GM23338 (cell line): ENCODE results near the gene CEP19. TPM values are rescaled to one million over a fixed set of nuclear protein-coding genes. Genes with fewer than 3 reads are reported as not detected.

Experiments
- ATAC-seq: fragments of 200-7000 bp; cut with Tn5 transposase; 3 replicates; pipeline ENCODE4 v1.9.1; 2020
- DNase-seq: peaks from one replicate; pipeline ENCODE4 v3.0.0-alpha.2; 2015; ENCODE audit warnings: low spot score
- H2AFZ ChIP-seq: fragments of 200-600 bp; sonication (generic); 2 replicates; pipeline ENCODE4 v1.8.0; 2016; ENCODE audit warnings: antibody characterized with exemption, mild to moderate bottlenecking, moderate library complexity
- H3F3A ChIP-seq: fragments of 200-600 bp; sonication (generic); replicated peaks from 2 replicates; pipeline ENCODE4 v1.8.0; 2017; ENCODE audit warnings: antibody characterized with exemption, mixed run types, low read depth
- H3K27ac ChIP-seq: fragments of 200-600 bp; sonication (generic); 2 replicates; pipeline ENCODE4 v1.6.1; 2016; ENCODE audit warnings: low read depth
- H3K27me3 ChIP-seq: fragments of 200-600 bp; sonication (generic); 2 replicates; pipeline ENCODE4 v1.8.0; 2016; ENCODE audit warnings: mild to moderate bottlenecking, mixed run types, moderate library complexity; ENCODE audit not compliant: insufficient read depth
- H3K36me3 ChIP-seq: fragments of 200-600 bp; sonication (generic); 2 replicates; pipeline ENCODE4 v1.8.0; 2016; ENCODE audit warnings: mild to moderate bottlenecking; ENCODE audit not compliant: insufficient read depth
- H3K4me1 ChIP-seq: fragments of 200-600 bp; sonication (generic); 2 replicates; pipeline ENCODE4 v1.8.0; 2016; ENCODE audit warnings: mild to moderate bottlenecking, moderate library complexity; ENCODE audit not compliant: insufficient read depth
- H3K4me2 ChIP-seq: fragments of 200-600 bp; sonication (generic); 2 replicates; pipeline ENCODE4 v1.7.1; 2017; ENCODE audit warnings: mixed run types
- H3K4me3 ChIP-seq: fragments of 200-600 bp; sonication (generic); 2 replicates; pipeline ENCODE4 v1.6.1; 2016; ENCODE audit warnings: mixed run types
- H3K79me2 ChIP-seq: fragments of 200-600 bp; sonication (generic); replicated peaks from 2 replicates; pipeline ENCODE4 v1.8.0; 2017; ENCODE audit warnings: mild to moderate bottlenecking; ENCODE audit not compliant: insufficient read depth
- H3K9me2 ChIP-seq: fragments of 200-600 bp; sonication (generic); 2 replicates; pipeline ENCODE4 v1.8.0; 2017; ENCODE audit not compliant: insufficient read depth
- H4K20me1 ChIP-seq: fragments of 200-600 bp; sonication (generic); replicated peaks from 2 replicates; pipeline ENCODE4 v1.8.0; 2017; ENCODE audit warnings: mild to moderate bottlenecking; ENCODE audit not compliant: insufficient read depth
- H3K27ac Mint-ChIP-seq: 2 replicates; pipeline ENCODE4 v1.8.0; 2020; ENCODE audit warnings: inconsistent platforms, mild to moderate bottlenecking, moderate library complexity, mixed read lengths
- H3K27me3 Mint-ChIP-seq: 3 replicates; pipeline ENCODE4 v1.8.0; 2022; ENCODE audit warnings: low read depth, mild to moderate bottlenecking, moderate library complexity, mixed read lengths, inconsistent platforms; ENCODE audit not compliant: insufficient read depth, poor library complexity
- H3K36me3 Mint-ChIP-seq: 3 replicates; pipeline ENCODE4 v1.8.0; 2021; ENCODE audit warnings: low read depth, mild to moderate bottlenecking, inconsistent platforms, moderate library complexity, mixed read lengths
- H3K4me1 Mint-ChIP-seq: 3 replicates; pipeline ENCODE4 v1.8.0; 2020; ENCODE audit warnings: mild to moderate bottlenecking, inconsistent platforms, mixed read lengths
- H3K4me3 Mint-ChIP-seq: 3 replicates; pipeline ENCODE4 v1.8.0; 2021; ENCODE audit warnings: moderate library complexity, mild to moderate bottlenecking, inconsistent platforms, mixed read lengths
- H3K9me3 Mint-ChIP-seq: 3 replicates; pipeline ENCODE4 v1.8.0; 2020; ENCODE audit warnings: moderate library complexity, mild to moderate bottlenecking, inconsistent platforms, mixed read lengths
- CREB1 ChIP-seq: fragments of 250-450 bp; sonication (Bioruptor Pico); IDR thresholded peaks from 2 replicates; pipeline ENCODE4 v1.5.0; 2020; ENCODE audit warnings: low read depth, mild to moderate bottlenecking, moderate library complexity
- EZH2 ChIP-seq: fragments of 200-600 bp; sonication (generic); IDR thresholded peaks from one replicate; pipeline ENCODE4 v1.8.0; 2017; ENCODE audit warnings: antibody characterized with exemption, mild to moderate bottlenecking, low read depth; ENCODE audit not compliant: unreplicated experiment
- EZH2phosphoT487 ChIP-seq: fragments of 200-600 bp; sonication (generic); IDR thresholded peaks from one replicate; pipeline ENCODE4 v1.8.1; 2018; ENCODE audit warnings: antibody characterized with exemption; ENCODE audit not compliant: unreplicated experiment
- JUNB ChIP-seq: IDR thresholded peaks from one replicate; pipeline ENCODE4 v1.6.1; 2016; ENCODE audit warnings: antibody characterized with exemption; ENCODE audit not compliant: unreplicated experiment
- NANOG ChIP-seq: IDR thresholded peaks from 2 replicates; pipeline ENCODE4 v1.6.1; 2016; ENCODE audit warnings: antibody characterized with exemption, borderline replicate concordance
- POLR2AphosphoS5 ChIP-seq: IDR thresholded peaks from 2 replicates; pipeline ENCODE4 v1.6.1; 2016; ENCODE audit warnings: antibody characterized with exemption, low read depth
- REST ChIP-seq: IDR thresholded peaks from one replicate; pipeline ENCODE4 v1.6.1; 2018; ENCODE audit warnings: antibody characterized with exemption; ENCODE audit not compliant: unreplicated experiment
- STAT1 ChIP-seq: IDR thresholded peaks from one replicate; pipeline ENCODE4 v1.6.1; 2016; ENCODE audit warnings: antibody characterized with exemption; ENCODE audit not compliant: unreplicated experiment
- ZNF114 ChIP-seq: fragments of 250-450 bp; sonication (Bioruptor Pico); IDR thresholded peaks from 2 replicates; pipeline ENCODE4 v1.5.0; 2020; ENCODE audit warnings: mild to moderate bottlenecking, moderate library complexity
- ZNF331 ChIP-seq: fragments of 250-450 bp; sonication (Bioruptor Pico); IDR thresholded peaks from 2 replicates; pipeline ENCODE4 v1.5.0; 2020; ENCODE audit warnings: low read depth, mild to moderate bottlenecking, moderate library complexity
- polyA plus RNA-seq: library from polyadenylated mRNA; unstranded; fragments of >200 nt; fragmentation: Nextera tagmentation; extraction: Ambion mirVana; gene quantifications from 2 replicates; pipeline ENCODE4 v1.2.1, GENCODE V29; 2016
- total RNA-seq: library from RNA; depleted of rRNA; stranded (reverse); fragments of >200 nt; shearing (Covaris generic); gene quantifications from 2 replicates; pipeline ENCODE4 v1.2.3, GENCODE V29; 2014
- TF ChIP-seq, protein P1 (sequence below): fragments of 250-450 bp; sonication (Bioruptor Pico); IDR thresholded peaks from 2 replicates; pipeline ENCODE4 v1.5.0; 2020; ENCODE audit warnings: mild to moderate bottlenecking, moderate library complexity
- TF ChIP-seq, protein P2 (sequence below), 2 experiments: fragments of 200-600 bp in 1 of 2; sonication (generic) in 1 of 2; conservative IDR thresholded peaks; 2 replicates each; pipeline versions ENCODE4 v1.5.1 to v1.6.1; 2016 to 2017; ENCODE audit warnings: antibody characterized with exemption in 2 of 2, low read depth in 2 of 2, mild to moderate bottlenecking in 2 of 2, moderate library complexity in 1 of 2
- TF ChIP-seq, protein P3 (sequence below): IDR thresholded peaks from 2 replicates; pipeline ENCODE4 v1.6.1; 2016; ENCODE audit warnings: antibody characterized with exemption

CEP19 gene
- total and polyA plus RNA-seq, 2 experiments from 2014 or later = 1.6 to 2.5 TPM

- Histone ChIP-seq H3K27ac (no peak overlapping the region), H3F3A (no peaks in the 10 kb centered on the region), H3K9me2 (no peaks in the 10 kb centered on the region), H3K4me2 (no peak overlapping the region), H3K27me3 (no peaks in the 10 kb centered on the region), H2AFZ (no peak overlapping the region), H3K4me3 (no peak overlapping the region), H3K79me2 (no peaks in the 10 kb centered on the region), H3K4me1 (no peaks in the 10 kb centered on the region), H4K20me1 (no peaks in the 10 kb centered on the region; the same call in 1 of the 2 replicates), H3K36me3 (no peaks in the 10 kb centered on the region)
- no peak overlapping the region for H3K27ac Mint-ChIP-seq
- H3K36me3 Mint-ChIP-seq = peaks cover 15% of the 10 kb centered on the region; the same call in 2 of the 3 replicates
- H3K27me3 Mint-ChIP-seq = peaks cover 3% of the 10 kb centered on the region
- no peak overlapping the region for H3K4me3 Mint-ChIP-seq
- no peaks in the 10 kb centered on the region for H3K4me1 Mint-ChIP-seq
- no peaks in the 10 kb centered on the region; the same call in 2 of the 3 replicates for H3K9me3 Mint-ChIP-seq
- ATAC-seq = no peak
- no peak for DNase-seq
- TF ChIP-seq, protein P1, sequence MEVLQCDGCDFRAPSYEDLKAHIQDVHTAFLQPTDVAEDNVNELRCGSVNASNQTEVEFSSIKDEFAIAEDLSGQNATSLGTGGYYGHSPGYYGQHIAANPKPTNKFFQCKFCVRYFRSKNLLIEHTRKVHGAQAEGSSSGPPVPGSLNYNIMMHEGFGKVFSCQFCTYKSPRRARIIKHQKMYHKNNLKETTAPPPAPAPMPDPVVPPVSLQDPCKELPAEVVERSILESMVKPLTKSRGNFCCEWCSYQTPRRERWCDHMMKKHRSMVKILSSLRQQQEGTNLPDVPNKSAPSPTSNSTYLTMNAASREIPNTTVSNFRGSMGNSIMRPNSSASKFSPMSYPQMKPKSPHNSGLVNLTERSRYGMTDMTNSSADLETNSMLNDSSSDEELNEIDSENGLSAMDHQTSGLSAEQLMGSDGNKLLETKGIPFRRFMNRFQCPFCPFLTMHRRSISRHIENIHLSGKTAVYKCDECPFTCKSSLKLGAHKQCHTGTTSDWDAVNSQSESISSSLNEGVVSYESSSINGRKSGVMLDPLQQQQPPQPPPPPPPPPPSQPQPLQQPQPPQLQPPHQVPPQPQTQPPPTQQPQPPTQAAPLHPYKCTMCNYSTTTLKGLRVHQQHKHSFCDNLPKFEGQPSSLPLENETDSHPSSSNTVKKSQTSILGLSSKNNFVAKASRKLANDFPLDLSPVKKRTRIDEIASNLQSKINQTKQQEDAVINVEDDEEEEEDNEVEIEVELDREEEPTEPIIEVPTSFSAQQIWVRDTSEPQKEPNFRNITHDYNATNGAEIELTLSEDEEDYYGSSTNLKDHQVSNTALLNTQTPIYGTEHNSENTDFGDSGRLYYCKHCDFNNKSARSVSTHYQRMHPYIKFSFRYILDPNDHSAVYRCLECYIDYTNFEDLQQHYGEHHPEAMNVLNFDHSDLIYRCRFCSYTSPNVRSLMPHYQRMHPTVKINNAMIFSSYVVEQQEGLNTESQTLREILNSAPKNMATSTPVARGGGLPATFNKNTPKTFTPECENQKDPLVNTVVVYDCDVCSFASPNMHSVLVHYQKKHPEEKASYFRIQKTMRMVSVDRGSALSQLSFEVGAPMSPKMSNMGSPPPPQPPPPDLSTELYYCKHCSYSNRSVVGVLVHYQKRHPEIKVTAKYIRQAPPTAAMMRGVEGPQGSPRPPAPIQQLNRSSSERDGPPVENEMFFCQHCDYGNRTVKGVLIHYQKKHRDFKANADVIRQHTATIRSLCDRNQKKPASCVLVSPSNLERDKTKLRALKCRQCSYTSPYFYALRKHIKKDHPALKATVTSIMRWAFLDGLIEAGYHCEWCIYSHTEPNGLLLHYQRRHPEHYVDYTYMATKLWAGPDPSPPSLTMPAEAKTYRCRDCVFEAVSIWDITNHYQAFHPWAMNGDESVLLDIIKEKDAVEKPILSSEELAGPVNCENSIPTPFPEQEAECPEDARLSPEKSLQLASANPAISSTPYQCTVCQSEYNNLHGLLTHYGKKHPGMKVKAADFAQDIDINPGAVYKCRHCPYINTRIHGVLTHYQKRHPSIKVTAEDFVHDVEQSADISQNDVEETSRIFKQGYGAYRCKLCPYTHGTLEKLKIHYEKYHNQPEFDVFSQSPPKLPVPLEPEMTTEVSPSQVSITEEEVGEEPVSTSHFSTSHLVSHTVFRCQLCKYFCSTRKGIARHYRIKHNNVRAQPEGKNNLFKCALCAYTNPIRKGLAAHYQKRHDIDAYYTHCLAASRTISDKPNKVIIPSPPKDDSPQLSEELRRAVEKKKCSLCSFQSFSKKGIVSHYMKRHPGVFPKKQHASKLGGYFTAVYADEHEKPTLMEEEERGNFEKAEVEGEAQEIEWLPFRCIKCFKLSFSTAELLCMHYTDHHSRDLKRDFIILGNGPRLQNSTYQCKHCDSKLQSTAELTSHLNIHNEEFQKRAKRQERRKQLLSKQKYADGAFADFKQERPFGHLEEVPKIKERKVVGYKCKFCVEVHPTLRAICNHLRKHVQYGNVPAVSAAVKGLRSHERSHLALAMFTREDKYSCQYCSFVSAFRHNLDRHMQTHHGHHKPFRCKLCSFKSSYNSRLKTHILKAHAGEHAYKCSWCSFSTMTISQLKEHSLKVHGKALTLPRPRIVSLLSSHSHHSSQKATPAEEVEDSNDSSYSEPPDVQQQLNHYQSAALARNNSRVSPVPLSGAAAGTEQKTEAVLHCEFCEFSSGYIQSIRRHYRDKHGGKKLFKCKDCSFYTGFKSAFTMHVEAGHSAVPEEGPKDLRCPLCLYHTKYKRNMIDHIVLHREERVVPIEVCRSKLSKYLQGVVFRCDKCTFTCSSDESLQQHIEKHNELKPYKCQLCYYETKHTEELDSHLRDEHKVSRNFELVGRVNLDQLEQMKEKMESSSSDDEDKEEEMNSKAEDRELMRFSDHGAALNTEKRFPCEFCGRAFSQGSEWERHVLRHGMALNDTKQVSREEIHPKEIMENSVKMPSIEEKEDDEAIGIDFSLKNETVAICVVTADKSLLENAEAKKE (CRISPR knock-in tag) = no peak
- TF ChIP-seq ZNF331 (CRISPR knock-in tag) (no peak), REST (no peak), STAT1 (no peak), EZH2phosphoT487 (no peak), POLR2AphosphoS5 (no peak), ZNF114 (CRISPR knock-in tag) (no peak), NANOG (no peak), JUNB (no peak), CREB1 (CRISPR knock-in tag) (no peak), EZH2 (no peak)
- TF ChIP-seq, protein P2, sequence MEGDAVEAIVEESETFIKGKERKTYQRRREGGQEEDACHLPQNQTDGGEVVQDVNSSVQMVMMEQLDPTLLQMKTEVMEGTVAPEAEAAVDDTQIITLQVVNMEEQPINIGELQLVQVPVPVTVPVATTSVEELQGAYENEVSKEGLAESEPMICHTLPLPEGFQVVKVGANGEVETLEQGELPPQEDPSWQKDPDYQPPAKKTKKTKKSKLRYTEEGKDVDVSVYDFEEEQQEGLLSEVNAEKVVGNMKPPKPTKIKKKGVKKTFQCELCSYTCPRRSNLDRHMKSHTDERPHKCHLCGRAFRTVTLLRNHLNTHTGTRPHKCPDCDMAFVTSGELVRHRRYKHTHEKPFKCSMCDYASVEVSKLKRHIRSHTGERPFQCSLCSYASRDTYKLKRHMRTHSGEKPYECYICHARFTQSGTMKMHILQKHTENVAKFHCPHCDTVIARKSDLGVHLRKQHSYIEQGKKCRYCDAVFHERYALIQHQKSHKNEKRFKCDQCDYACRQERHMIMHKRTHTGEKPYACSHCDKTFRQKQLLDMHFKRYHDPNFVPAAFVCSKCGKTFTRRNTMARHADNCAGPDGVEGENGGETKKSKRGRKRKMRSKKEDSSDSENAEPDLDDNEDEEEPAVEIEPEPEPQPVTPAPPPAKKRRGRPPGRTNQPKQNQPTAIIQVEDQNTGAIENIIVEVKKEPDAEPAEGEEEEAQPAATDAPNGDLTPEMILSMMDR (conservative IDR thresholded peaks at IDR 0.05; ENCODE audit: low read depth in 2 of 2) = no peak
- TF ChIP-seq, protein P3, sequence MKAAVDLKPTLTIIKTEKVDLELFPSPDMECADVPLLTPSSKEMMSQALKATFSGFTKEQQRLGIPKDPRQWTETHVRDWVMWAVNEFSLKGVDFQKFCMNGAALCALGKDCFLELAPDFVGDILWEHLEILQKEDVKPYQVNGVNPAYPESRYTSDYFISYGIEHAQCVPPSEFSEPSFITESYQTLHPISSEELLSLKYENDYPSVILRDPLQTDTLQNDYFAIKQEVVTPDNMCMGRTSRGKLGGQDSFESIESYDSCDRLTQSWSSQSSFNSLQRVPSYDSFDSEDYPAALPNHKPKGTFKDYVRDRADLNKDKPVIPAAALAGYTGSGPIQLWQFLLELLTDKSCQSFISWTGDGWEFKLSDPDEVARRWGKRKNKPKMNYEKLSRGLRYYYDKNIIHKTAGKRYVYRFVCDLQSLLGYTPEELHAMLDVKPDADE = no peak
Observed at GRCh38 chr3:196721097-196721496, 9.0 kb upstream of the CEP19 start.
